PC-3 (cell line): ENCODE measurements around the gene CABLES1. TPM values are rescaled to one million over a fixed set of nuclear protein-coding genes. Genes with fewer than 3 reads are reported as not detected.

Experiments
- ATAC-seq: fragments of 200-7000 bp; cut with Tn5 transposase; 2 replicates; pipeline ENCODE4 v1.9.1; 2020; ENCODE audit warnings: mild to moderate bottlenecking, moderate library complexity
- BruUV-seq: library from RNA; stranded (reverse); fragments of 400-500 nt; replicated peaks from 2 replicates; lab custom pipeline; 2021; lab: Mats Ljungman, UMichigan
- CTCF ChIA-PET: fragments of 300-600 bp; sonication (Branson Sonifier 250); formaldehyde crosslinking; loops from one replicate; lab custom pipeline; 2022; ENCODE audit warnings: antibody characterized with exemption; lab: Charles Lee
- POLR2A ChIA-PET: fragments of 300-600 bp; sonication (Branson Sonifier 250); formaldehyde crosslinking; loops from one replicate; lab custom pipeline; 2022; ENCODE audit warnings: antibody characterized with exemption; ENCODE audit not compliant: unreplicated experiment; lab: Charles Lee
- DNase-seq: peaks from one replicate; pipeline ENCODE4 v3.0.0-alpha.2; 2015
- H2AFZ ChIP-seq: fragments of 300-600 bp; sonication (generic); 2 replicates; pipeline ENCODE4 v1.6.0; 2016; ENCODE audit warnings: antibody characterized with exemption, low read length
- H3F3A ChIP-seq: fragments of 300-600 bp; sonication (generic); one replicate; pipeline ENCODE4 v1.6.0; 2017; ENCODE audit warnings: antibody characterized with exemption, low read length, control low read depth, mild to moderate bottlenecking; ENCODE audit not compliant: unreplicated experiment
- H3K27ac ChIP-seq: fragments of 300-600 bp; sonication (generic); 2 replicates; pipeline ENCODE4 v1.5.1; 2016; ENCODE audit warnings: mild to moderate bottlenecking, low read length
- H3K27me3 ChIP-seq: fragments of 300-600 bp; sonication (generic); 2 replicates; pipeline ENCODE4 v1.6.1; 2016; ENCODE audit warnings: low read length, mixed read lengths
- H3K36me3 ChIP-seq: fragments of 300-600 bp; sonication (generic); 2 replicates; pipeline ENCODE4 v1.6.1; 2016; ENCODE audit warnings: low read depth, mixed run types, low read length, mixed read lengths
- H3K4me1 ChIP-seq: fragments of 300-600 bp; sonication (generic); 2 replicates; pipeline ENCODE4 v1.5.1; 2016; ENCODE audit warnings: low read length; ENCODE audit not compliant: insufficient read depth
- H3K4me2 ChIP-seq: fragments of 300-600 bp; sonication (generic); 2 replicates; pipeline ENCODE4 v1.6.0; 2016; ENCODE audit warnings: low read length
- H3K4me3 ChIP-seq: fragments of 300-600 bp; sonication (generic); 2 replicates; pipeline ENCODE4 v1.5.1; 2016; ENCODE audit warnings: mild to moderate bottlenecking, low read length, mixed read lengths
- H3K79me2 ChIP-seq: fragments of 300-600 bp; sonication (generic); 2 replicates; pipeline ENCODE4 v1.6.1; 2017; ENCODE audit warnings: low read length, mixed read lengths
- H3K9ac ChIP-seq: fragments of 300-600 bp; sonication (generic); 2 replicates; pipeline ENCODE4 v1.6.0; 2016; ENCODE audit warnings: mild to moderate bottlenecking, low read length
- H3K9me2 ChIP-seq: fragments of 300-600 bp; sonication (generic); replicated peaks from 2 replicates; pipeline ENCODE4 v1.6.1; 2016; ENCODE audit warnings: mixed run types, low read length, mixed read lengths
- H3K9me3 ChIP-seq: fragments of 300-600 bp; sonication (generic); 2 replicates; pipeline ENCODE4 v1.6.1; 2016; ENCODE audit warnings: low read length, mixed read lengths
- H4K20me1 ChIP-seq: fragments of 300-600 bp; sonication (generic); 2 replicates; pipeline ENCODE4 v1.6.1; 2016; ENCODE audit warnings: low read length, mixed read lengths
- EZH2 ChIP-seq: fragments of 300-600 bp; sonication (generic); IDR thresholded peaks from one replicate; pipeline ENCODE4 v1.6.1; 2017; ENCODE audit warnings: antibody characterized with exemption, mild to moderate bottlenecking, low read length; ENCODE audit not compliant: unreplicated experiment
- EZH2phosphoT487 ChIP-seq: fragments of 300-600 bp; sonication (generic); IDR thresholded peaks from 2 replicates; pipeline ENCODE4 v1.6.1; 2018; ENCODE audit warnings: mild to moderate bottlenecking, antibody characterized with exemption, low read length, borderline replicate concordance
- intact Hi-C: fragments of 100-400 bp; cut with micrococcal nuclease; formaldehyde crosslinking; loops from 2 replicates; pipeline ENCODE4 v1.9.0; 2023
- total RNA-seq: library from RNA; depleted of rRNA; stranded (reverse); fragments of >200 nt; gene quantifications from 2 replicates; pipeline ENCODE4 v1.2.3, GENCODE V29; 2014
- TF ChIP-seq, protein P1 (sequence below): fragments of 300-600 bp; sonication (generic); conservative IDR thresholded peaks from 2 replicates; pipeline ENCODE4 v1.5.1; 2017; ENCODE audit warnings: antibody characterized with exemption, low read depth, mild to moderate bottlenecking, low read length

The CABLES1 gene
- total RNA-seq, 1 experiment from 2014 or later: 18.6 TPM

DNA sequence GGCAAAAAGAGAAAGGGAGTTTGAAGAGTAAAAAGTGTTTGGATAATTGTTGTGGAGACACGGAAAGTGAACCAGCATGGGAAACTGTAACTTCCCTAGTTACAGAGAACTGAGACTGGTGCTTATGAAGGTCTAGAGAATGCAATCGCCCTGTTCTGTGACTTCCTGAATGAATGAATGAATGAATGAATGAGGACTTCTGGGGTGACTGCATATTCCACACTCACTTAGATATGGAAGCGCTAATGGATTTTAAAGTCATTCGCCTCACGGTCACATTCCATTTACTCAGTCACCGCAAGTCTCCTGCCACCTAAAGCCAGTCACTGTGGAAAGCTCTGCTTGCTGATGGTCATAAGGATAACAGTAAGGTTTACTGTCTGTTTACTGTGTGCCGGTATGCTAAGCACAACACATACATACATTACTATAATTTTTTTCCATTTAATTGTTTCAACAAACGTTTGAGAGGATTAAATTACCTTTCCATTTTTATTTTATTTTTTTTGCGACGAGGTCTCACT lies 138.2 kb downstream of the CABLES1 start:
- Histone ChIP-seq H4K20me1 (no peaks in the 10 kb centered on the region), H3K4me1 (no peaks in the 10 kb centered on the region), H3K27me3 (no peaks in the 10 kb centered on the region), H3K27ac (no peak overlapping the region), H3K9me3 (peaks cover 5% of the 10 kb centered on the region; the same call in 1 of the 2 replicates), H3K9me2 (no peaks in the 10 kb centered on the region), H3F3A (no peaks in the 10 kb centered on the region), H3K9ac (no peak overlapping the region), H3K36me3 (0 out of 2 replicates have a peak, but pooled peaks cover 3% of the 10 kb centered on the region), H2AFZ (no peak overlapping the region), H3K79me2 (no peaks in the 10 kb centered on the region), H3K4me3 (no peak overlapping the region), H3K4me2 (no peak overlapping the region)
- TF ChIP-seq, protein P1, sequence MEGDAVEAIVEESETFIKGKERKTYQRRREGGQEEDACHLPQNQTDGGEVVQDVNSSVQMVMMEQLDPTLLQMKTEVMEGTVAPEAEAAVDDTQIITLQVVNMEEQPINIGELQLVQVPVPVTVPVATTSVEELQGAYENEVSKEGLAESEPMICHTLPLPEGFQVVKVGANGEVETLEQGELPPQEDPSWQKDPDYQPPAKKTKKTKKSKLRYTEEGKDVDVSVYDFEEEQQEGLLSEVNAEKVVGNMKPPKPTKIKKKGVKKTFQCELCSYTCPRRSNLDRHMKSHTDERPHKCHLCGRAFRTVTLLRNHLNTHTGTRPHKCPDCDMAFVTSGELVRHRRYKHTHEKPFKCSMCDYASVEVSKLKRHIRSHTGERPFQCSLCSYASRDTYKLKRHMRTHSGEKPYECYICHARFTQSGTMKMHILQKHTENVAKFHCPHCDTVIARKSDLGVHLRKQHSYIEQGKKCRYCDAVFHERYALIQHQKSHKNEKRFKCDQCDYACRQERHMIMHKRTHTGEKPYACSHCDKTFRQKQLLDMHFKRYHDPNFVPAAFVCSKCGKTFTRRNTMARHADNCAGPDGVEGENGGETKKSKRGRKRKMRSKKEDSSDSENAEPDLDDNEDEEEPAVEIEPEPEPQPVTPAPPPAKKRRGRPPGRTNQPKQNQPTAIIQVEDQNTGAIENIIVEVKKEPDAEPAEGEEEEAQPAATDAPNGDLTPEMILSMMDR: no peak
- TF ChIP-seq EZH2phosphoT487: no peak
- TF ChIP-seq EZH2: no peak
- ChIA-PET POLR2A (no interaction called here), CTCF (no interaction called here)
- DNase-seq (no peak), ATAC-seq (no peak)
- BruUV-seq: no TSS peak
- intact Hi-C loops: no loop called here

DNA sequence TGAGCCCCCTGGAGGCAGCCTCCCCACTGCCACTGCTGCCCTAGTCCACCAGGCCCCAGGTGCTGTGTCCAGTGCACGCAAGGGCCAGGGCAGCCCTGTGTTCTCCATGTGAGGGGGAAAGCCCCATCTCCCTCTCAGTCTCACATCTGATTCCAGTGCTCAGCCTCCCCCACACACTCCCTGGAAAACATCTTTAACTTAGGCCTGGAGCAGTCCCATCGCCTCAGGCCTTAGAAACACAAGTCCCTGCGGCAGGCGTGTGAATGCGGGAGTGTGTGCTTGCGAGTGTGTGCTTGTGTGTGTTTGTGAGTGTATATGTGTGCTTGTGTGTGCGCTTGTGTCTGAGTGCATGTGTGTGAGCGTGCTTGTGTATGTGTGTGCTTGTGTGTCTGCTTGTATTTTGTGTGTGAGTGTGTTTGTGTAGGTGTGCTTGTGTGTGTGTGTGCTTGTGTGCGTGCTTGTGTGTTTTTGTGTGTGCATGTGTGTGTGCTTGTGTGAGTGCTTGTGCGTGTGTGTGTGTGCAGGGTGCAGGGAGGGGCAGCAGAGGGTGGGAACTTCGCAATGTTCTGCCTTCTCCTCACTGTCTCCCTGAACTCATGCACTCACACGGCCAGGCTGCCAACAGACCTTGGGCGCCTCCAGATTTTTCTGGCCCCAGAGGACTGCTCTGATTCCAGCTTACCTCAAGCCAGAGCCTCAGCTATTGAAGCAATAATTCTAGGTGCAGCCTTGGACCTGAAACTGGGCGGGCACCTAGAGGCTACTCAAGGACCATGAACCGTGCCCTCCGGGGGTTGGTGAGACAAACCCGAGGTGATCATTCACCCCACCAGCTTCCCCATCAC lies 139.6 kb downstream of the CABLES1 start:
- H3K9me3 ChIP-seq: peaks cover 4% of the 10 kb centered on the region; the same call in 1 of the 2 replicates
- H3K79me2 ChIP-seq: no peaks in the 10 kb centered on the region
- ATAC-seq (no peak), DNase-seq (no peak)
- H3K9me2 ChIP-seq: no peaks in the 10 kb centered on the region
- H3K9ac ChIP-seq: no peak overlapping the region
- intact Hi-C loops: no loop called here
- no peak overlapping the region for H3K4me2 ChIP-seq
- H3K4me3 ChIP-seq: no peak overlapping the region
- H2AFZ ChIP-seq: no peak overlapping the region
- ChIA-PET POLR2A (no interaction called here), CTCF (no interaction called here)
- H3F3A ChIP-seq: no peaks in the 10 kb centered on the region
- peaks cover 2% of the 10 kb centered on the region; the same call in 1 of the 2 replicates for H3K4me1 ChIP-seq
- no peaks in the 10 kb centered on the region for H4K20me1 ChIP-seq
- BruUV-seq: no TSS peak
- no peaks in the 10 kb centered on the region for H3K27me3 ChIP-seq
- H3K27ac ChIP-seq: no peak overlapping the region
- 0 out of 2 replicates have a peak, but pooled peaks cover 2% of the 10 kb centered on the region for H3K36me3 ChIP-seq
- no peak for TF ChIP-seq EZH2phosphoT487
- TF ChIP-seq, protein P1: no peak

DNA sequence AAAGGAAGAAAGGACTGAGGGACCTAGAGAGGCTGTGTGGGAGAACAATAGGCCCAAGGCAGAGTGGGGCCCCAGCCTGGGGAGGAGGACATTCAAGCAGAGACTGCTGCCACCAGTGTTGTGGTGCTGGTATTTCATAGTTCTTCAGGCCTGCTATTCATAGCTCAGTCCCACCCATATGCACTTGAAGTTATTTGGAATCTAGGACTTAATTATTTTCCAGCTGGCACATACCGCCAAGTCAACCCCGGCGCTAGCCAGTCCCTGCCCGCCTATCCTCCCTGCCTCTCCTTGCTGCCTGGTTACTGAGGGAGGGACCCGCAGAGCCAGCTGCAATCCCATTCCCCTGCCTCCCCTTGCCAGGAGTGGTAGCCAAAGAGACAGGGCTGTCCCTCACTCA lies 141.2 kb downstream of the CABLES1 start:
- H3K27ac ChIP-seq: no peak overlapping the region
- H3K79me2 ChIP-seq: no peaks in the 10 kb centered on the region
- H3F3A ChIP-seq: no peaks in the 10 kb centered on the region
- H4K20me1 ChIP-seq: no peaks in the 10 kb centered on the region
- H3K4me2 ChIP-seq: no peak overlapping the region
- POLR2A ChIA-PET: no interaction called here
- CTCF ChIA-PET: interaction anchor here (0.6 kb wide), 1 partner anchor 17 kb away, joined by 3 read pairs; no protein-coding TSS in a partner anchor
- no peak overlapping the region for H2AFZ ChIP-seq
- TF ChIP-seq, protein P1: no peak
- TF ChIP-seq EZH2phosphoT487 (no peak), EZH2 (no peak)
- no peak overlapping the region for H3K4me3 ChIP-seq
- BruUV-seq: no TSS peak
- no peaks in the 10 kb centered on the region for H3K9me2 ChIP-seq
- H3K9ac ChIP-seq: no peak overlapping the region
- ATAC-seq: no peak
- H3K36me3 ChIP-seq: no peaks in the 10 kb centered on the region
- intact Hi-C loops: no loop called here
- no peaks in the 10 kb centered on the region for H3K27me3 ChIP-seq
- H3K4me1 ChIP-seq: peaks cover 13% of the 10 kb centered on the region
- no peaks in the 10 kb centered on the region for H3K9me3 ChIP-seq
- DNase-seq: no peak
